CD4-positive, alpha-beta T cell treated with Interleukin-17A for 1 hour (primary cell): Measurements from ENCODE around the gene ZMYND10.

Experiments
- DNase-seq: peaks from one replicate; pipeline ENCODE4 v3.0.0-alpha.2; 2020

Gene ZMYND10

GRCh38 chr3:50342813-50343633, 2.5 kb downstream of the ZMYND10 start:
- DNase-seq: no peak

DNA sequence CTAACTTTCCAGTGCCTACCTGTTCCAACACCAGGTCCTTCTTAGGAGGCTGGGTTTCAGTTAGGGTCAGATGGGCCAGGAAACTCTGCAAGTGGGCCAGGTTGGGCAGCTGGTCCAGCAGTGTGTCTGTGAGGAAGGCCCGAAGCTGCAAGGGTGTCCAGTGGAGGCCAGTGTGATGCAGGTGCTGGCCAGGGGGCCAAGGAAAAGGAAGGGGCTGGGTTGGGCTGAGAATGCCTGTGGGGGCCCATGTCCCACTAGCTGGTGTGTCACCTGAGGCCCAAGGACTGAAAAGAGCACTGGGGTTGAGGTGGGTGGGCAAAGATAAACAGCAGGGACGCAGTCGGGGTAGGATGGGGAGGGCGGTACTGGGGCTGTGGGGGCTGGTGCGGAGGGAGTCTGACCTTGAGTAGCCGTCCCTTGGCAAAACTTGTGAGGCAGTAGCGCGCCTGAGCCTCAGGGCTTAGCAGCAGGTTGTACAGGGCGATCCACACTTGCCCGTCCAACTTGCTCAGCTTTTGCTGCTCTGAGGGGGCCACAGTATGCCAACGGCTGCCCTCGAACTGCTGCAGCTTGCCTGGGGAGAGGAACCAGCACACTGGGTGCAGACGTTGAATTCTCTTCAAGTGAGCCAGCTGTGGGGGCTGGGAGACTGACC, 3.4 kb downstream of the ZMYND10 start:
- DNase-seq: no peak

- no peak for DNase-seq
These were observed 4.0 kb downstream of the ZMYND10 start for GRCh38 chr3:50341537-50341936.

DNA sequence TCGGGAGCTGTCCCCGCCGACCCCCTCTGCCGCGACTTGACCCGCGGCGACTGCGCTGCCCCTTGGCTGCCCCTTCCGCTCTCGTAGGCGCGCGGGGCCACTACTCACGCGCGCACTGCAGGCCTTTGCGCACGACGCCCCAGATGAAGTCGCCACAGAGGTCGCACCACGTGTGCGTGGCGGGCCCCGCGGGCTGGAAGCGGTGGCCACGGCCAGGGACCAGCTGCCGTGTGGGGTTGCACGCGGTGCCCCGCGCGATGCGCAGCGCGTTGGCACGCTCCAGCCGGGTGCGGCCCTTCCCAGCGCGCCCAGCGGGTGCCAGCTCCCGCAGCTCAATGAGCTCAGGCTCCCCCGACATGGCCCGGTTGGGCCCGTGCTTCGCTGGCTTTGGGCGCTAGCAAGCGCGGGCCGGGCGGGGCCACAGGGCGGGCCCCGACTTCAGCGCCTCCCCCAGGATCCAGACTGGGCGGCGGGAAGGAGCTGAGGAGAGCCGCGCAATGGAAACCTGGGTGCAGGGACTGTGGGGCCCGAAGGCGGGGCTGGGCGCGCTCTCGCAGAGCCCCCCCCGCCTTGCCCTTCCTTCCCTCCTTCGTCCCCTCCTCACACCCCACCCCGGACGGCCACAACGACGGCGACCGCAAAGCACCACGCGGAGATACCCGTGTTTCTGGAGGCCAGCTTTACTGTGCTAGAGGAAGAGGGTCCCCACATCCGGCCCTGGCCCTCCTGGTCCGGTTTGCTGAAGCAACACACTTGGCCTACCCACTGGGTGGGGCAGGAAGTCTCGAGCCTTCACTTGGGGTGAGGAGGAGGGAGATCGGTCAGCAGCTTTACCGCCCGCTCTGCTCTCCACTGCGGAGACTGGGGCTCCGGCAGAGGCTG, 4.8 kb downstream of the ZMYND10 start, which contains the start of gene RASSF1:
TSS of gene RASSF1 (minus strand) at position 389 of the 882 bp plus-strand sequence. CDS start at position 358, 31 bp downstream.
- peak; percentile 80 for DNase-seq

- DNase-seq: no peak
These were observed 5.4 kb downstream of the ZMYND10 start for GRCh38 chr3:50340147-50340447.

- DNase-seq: no peak
These were observed 5.9 kb downstream of the ZMYND10 start for GRCh38 chr3:50339485-50340146.

DNA sequence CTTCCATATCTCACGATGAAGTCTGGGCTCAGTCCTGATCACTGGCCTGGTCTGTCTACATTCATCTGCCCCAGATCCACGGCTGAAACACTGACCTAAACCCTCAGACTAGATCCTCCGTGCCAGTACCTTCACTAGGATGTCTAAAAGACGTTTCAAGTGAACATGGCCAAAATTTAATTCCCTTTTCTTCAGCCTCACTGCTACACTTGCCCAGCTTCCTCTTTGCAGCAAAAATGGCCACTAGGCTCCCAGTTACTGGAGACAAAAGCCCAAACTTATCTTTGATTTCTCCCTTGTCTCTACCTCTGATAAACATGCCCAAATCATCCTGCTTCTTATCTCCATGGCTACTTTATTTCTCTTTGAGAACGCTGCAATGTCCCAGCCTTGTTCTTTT, 6.6 kb downstream of the ZMYND10 start:
- no peak for DNase-seq

DNA sequence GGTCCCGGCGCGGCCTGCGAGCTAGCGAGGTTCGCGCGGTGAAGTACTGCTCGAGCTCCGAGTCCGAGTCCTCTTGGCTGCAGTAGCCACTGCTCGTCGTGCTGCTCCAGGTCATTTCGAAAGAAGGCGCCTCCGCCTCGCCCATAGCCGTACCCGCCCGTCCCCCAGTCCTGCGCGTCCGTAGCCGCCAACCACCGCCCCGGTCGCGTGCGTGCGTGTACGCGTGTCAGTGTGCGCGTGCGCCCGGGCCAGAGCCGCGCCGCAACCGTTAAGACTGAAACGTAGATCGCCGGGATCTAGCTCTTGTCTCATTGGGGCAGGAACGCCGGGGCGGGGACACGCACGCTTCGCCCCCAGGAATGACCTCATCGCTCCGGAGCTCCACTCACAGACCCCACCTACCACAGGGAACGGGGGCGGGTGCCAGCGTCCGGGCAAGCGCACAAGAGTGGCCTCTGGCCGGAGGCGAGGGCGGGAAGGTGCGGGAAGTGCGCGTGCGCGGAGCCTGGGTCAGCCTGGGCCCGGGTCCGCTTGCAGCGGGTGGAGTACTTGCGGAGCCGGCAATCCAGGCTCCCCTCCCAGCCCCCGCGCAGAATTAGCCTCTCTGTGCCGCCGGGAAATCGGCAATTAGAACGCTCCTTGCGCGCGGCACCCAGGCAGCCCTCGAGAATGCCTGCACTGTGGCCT, 8.2 kb downstream of the ZMYND10 start:
- peak; percentile 96 for DNase-seq

DNA sequence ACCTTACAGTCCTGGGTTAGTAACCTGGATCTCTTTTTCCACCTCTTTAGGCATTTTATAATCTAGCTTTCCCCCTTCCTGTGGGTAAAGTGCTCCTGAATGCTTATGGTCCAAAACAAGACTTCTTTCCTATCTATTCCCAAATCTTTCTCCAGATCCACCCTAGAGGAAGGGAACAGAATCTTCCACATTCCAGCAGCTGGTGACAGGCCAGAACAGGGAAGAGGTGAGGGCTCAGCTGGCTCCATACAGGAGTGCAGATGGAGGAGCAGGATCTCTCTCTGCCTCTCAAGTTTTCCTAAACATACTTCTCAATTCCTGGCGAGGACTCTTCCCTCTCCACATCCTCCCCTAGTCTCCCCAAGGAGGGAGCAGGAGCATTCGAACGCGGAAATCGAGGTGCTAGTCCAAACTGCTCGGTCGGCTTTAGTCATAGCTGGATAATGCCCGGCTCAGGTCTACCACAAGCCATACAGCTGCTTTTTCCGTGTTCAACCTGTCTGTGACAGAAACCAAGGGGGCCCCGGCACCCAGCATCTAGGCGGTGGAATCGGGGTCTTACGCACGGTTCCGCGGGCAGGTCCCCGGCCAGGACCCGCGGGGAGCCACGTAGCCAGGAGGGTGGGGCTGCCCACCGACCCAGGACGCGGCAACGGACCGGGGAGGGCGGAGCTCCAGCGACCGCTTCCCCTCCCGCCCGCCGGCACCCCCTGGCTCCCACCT, 8.9 kb downstream of the ZMYND10 start:
- DNase-seq: no peak

GRCh38 chr3:50334339-50335075, 11.0 kb downstream of the ZMYND10 start:
- DNase-seq: no peak

GRCh38 chr3:50333744-50334328, 11.7 kb downstream of the ZMYND10 start:
- DNase-seq: peak; percentile 40

DNA sequence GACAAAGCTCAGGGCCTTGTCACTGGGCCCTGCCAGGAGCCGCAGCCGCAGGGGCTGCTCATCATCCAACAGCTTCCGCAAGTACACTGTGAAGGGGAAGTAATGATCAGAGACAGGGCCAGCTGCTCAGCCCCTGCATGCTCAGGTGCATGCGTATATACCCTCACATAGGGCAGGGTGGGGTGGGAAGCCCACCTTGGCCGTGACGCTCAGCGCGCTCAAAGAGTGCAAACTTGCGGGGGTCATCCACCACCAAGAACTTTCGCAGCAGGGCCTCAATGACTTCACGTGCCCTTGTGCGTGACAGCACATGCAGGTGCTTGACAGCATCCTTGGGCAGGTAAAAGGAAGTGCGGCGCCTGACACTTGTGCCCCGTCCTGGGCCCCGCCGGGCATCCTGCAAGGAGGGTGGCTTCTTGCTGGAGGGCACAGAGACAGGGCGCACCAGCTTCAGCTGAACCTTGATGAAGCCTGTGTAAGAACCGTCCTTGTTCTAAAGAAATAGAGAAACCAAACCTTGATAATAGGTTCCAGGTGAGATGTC, 14.1 kb downstream of the ZMYND10 start:
- no peak for DNase-seq

DNA sequence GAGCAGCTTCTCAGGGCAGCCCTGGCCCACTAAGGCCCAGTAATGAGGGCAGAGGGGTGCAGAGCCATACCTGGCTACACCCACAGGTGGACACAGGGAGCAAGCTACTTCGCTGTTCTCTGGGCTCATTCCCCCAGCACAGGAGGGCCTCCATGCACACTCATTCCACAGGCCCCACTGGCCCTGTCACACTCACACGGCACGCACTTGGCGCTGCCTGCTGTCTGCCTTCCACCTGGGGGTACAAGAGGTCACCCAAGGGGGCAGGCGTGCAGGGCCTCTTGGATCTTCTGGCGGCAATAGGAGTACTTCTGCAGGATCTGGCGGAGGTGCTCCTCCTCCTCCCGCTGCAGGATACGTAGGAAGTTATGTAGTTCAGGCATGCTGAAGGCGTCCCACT, 15.2 kb downstream of the ZMYND10 start:
- no peak for DNase-seq

GRCh38 chr3:50327943-50328691, 17.4 kb downstream of the ZMYND10 start, which contains the start of gene TUSC2:
Gene TUSC2 (minus strand): TSS chr3:50328223. CDS start chr3:50328099, 124 bp downstream.
- peak; percentile 95 for DNase-seq

- no peak for DNase-seq
These were observed 18.4 kb downstream of the ZMYND10 start for GRCh38 chr3:50327129-50327528.

- DNase-seq: no peak
These were observed 19.4 kb downstream of the ZMYND10 start for GRCh38 chr3:50326182-50326541.

- no peak for DNase-seq
These were observed 19.9 kb downstream of the ZMYND10 start for GRCh38 chr3:50325497-50326181.

GRCh38 chr3:50325113-50325480, 20.4 kb downstream of the ZMYND10 start:
- no peak for DNase-seq
